GM21367 (cell line): ENCODE data around the gene ATP2C2.

Source experiments
- ATAC-seq: cut with Tn5 transposase; IDR thresholded peaks from one replicate; pipeline ENCODE4 v1.9.1; 2021; ENCODE audit not compliant: unreplicated experiment

The ATP2C2 gene

GRCh38 chr16:84366208-84366607, 2.1 kb upstream of the ATP2C2 start:
- no peak for ATAC-seq

- no peak for ATAC-seq
Observed at GRCh38 chr16:84367297-84367680, 1.0 kb upstream of the ATP2C2 start.

GRCh38 chr16:84367750-84368307, 509 bp upstream of the ATP2C2 start:
- no peak for ATAC-seq

- ATAC-seq = no peak
Observed at GRCh38 chr16:84369105-84369504, 767 bp downstream of the ATP2C2 start.

- no peak for ATAC-seq
Observed at GRCh38 chr16:84369938-84370627, 1.7 kb downstream of the ATP2C2 start.

- ATAC-seq = no peak
Observed at GRCh38 chr16:84370723-84371552, 2.6 kb downstream of the ATP2C2 start.

GRCh38 chr16:84371553-84371865, 3.2 kb downstream of the ATP2C2 start:
- no peak for ATAC-seq

GRCh38 chr16:84373907-84374489, 5.7 kb downstream of the ATP2C2 start:
- no peak for ATAC-seq

- ATAC-seq = no peak
Observed at GRCh38 chr16:84378099-84378498, 9.8 kb downstream of the ATP2C2 start.

GRCh38 chr16:84378567-84378966, 10.2 kb downstream of the ATP2C2 start:
- no peak for ATAC-seq

GRCh38 chr16:84379008-84379708, 10.8 kb downstream of the ATP2C2 start:
- ATAC-seq = no peak

- no peak for ATAC-seq
Observed at GRCh38 chr16:84379709-84380362, 11.5 kb downstream of the ATP2C2 start.

GRCh38 chr16:84380405-84380804, 12.1 kb downstream of the ATP2C2 start:
- no peak for ATAC-seq

- no peak for ATAC-seq
Observed at GRCh38 chr16:84382396-84382795, 14.1 kb downstream of the ATP2C2 start.

- ATAC-seq = no peak
Observed at GRCh38 chr16:84383106-84383505, 14.8 kb downstream of the ATP2C2 start.

GRCh38 chr16:84386047-84386446, 17.7 kb downstream of the ATP2C2 start:
- ATAC-seq = no peak

GRCh38 chr16:84387021-84387420, 18.7 kb downstream of the ATP2C2 start:
- no peak for ATAC-seq

GRCh38 chr16:84390131-84390785, 21.9 kb downstream of the ATP2C2 start:
- no peak for ATAC-seq

- ATAC-seq = no peak
Observed at GRCh38 chr16:84391151-84392030, 23.1 kb downstream of the ATP2C2 start.
